HTR-8/SVneo (cell line): ENCODE results near the gene MIGA1.
A peak's percentile ranks its signal among the peaks of the same experiment; 100 is the strongest.

Source experiments
- DNase-seq: peaks from one replicate; pipeline ENCODE4 v3.0.0; 2011; ENCODE audit warnings: low spot score, mixed read lengths; ENCODE audit not compliant: insufficient read length
- FAIRE-seq: peaks from 2 replicates; lab custom pipeline; 2011; peaks lifted over from hg19 to GRCh38; lab: Jason Lieb, UNC

Gene MIGA1

DNA sequence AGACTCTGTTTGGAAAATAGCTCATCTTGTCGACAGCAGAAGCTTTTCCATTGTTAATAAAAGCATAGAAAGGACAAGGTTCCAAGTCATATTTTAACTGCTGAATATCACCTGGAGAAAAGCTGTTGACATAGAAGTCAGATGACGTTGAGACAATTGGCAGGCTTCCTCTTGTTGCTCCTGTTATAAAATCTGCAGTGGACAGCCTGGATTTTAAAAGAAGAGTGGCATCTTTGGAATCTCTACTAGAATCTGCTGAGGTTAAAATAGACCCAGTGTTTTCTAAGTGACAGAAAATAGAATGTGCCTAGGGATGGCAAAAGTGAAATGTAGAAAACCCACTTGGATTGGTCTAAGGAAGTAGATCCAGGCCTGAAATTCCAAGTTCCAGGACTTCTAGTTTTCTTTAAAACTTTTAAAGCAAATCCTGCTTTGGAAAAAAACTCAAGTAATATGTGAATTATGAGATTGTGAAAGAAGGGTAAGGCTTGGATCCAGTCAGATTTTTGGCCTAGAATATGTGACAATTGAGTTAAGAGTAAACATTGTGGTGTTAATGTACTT, 55.4 kb downstream of the MIGA1 start:
- peak; percentile 10 for DNase-seq
- no peak for FAIRE-seq

DNA sequence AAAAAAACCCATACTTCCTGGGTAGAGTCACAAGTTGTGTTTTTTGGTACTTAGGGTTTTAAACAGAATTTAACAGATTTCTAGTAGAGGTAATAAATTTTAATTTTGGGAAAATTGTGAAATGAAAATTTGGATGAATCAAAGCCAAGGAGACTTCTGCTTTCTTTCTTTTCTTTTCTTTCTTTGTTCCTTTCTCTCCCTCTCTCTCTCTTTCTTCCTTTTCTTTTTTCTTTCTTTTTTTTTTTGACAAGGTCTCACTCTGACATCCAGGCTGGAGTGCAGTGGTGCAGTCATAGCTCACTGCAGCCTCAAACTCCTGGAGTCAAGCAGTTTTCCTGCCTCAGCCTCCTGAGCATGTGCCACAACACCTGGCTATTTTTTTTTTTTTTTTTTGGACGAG, 62.1 kb downstream of the MIGA1 start:
- FAIRE-seq (no peak), DNase-seq (no peak)

DNA sequence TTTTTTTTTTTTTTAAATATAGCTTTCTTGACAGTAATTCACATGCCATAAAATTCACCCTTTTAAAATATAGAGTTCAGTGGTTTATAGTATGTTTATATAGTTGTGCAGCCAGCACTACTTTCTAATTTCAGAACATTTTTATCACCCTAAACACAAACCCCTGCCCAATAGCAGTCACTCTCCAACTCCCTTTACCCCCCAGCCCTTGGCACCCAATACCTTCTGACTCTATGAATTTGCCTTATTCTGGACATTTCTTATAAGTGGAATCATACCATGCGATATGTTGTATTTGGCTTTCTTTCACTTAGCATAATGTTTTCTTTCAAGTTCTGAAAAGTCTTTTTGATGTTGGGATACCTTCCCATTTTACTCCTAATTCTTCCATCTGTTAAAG, 66.5 kb downstream of the MIGA1 start:
- DNase-seq: no peak
- FAIRE-seq: no peak

DNA sequence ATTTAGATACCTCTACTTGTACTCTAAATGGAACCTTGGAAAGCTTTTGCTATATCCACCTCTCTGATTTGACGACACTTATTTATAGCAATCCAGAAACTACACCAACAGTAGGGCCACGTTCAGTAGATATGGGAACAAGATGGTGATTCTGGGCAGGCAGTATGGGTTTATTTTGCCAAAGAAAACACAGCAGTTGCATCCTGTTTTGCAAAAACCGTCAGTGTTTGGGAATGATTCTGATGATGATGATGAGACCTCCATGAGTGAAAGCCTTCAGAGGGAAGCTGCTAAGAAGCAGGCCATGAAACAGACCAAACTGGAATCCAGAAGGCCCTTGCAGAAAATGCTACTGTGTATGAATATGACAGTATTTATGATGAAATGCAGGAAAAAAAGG, 67.5 kb downstream of the MIGA1 start:
- DNase-seq: no peak
- no peak for FAIRE-seq

DNA sequence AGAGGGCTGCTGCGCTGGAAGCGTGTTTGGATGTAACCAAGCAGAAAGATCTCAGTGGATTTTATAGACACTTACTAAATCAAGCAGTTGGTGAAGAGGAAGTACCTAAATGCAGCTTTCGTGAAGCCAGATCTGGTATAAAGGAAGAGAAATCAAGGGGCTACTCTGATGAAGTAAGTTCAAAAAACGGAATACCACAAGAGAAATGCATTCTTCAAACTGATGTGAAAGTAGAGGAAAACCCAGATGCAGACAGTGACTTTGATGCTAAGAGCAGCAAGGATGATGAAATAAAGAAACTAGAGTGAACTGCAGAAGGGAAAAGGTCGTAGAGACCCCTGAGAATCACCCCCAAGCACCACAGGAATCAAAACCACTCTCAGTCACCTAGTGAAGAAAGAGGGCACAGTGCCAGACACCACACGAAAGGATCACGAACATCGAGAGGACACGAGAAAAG, 68.2 kb downstream of the MIGA1 start:
- DNase-seq: no peak
- FAIRE-seq: no peak

DNA sequence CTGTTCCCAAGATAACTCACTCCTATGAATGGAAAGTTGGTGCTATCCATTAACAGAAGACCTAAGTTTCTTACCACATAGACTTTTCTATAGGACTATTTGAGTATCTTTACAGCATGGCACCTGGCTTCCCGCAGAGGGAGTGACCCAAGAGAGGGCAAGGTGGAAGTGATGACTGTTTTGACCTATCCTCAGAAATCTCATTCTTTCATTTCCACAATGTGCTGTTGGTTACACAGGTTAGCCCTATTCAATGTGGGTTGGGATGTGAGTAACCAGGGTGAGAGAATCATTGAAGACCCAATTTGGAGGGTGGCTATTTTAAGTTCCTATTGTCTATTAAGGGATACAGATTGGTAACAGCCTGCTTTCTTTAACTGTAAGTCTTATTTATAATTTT, 70.6 kb downstream of the MIGA1 start:
- FAIRE-seq (no peak), DNase-seq (no peak)

DNA sequence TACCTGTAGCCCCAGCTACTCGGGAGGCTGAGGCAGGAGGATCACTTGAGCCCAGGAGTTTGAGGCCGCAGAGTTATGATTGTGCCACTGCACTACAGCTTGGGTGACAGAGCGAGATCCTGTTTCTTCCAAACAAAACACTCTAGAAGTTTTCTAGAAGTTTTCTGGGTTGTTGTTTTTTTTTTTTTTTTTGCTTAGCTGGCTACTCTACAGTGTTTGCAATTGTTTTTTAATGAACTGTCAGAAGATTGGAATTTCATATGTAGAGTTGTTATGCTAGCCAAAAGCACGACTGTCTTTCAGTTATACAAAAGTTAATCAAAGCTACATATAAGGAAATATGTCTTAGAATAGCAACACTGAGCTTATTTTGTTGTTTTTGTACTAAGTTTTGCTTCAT, 78.1 kb downstream of the MIGA1 start:
- DNase-seq (no peak), FAIRE-seq (no peak)

DNA sequence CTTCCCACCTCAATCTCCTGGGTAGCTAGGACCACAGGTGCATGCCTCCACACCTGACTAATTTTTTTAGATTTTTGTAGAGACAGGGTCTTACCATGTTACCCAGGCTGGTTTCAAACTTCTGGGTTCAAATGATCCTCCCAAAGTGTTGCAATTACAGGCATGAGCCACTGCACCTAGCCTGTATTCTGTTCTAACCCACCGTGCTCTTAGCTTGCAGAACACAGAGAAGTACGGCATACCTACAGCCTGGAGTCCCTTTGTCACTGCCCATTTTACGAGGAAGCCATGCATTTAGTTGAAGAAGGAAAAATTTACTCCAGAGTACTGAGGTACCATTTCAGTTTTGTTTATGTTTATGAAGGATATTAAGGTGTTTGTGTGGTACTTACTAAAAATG, 79.3 kb downstream of the MIGA1 start:
- FAIRE-seq (no peak), DNase-seq (no peak)

DNA sequence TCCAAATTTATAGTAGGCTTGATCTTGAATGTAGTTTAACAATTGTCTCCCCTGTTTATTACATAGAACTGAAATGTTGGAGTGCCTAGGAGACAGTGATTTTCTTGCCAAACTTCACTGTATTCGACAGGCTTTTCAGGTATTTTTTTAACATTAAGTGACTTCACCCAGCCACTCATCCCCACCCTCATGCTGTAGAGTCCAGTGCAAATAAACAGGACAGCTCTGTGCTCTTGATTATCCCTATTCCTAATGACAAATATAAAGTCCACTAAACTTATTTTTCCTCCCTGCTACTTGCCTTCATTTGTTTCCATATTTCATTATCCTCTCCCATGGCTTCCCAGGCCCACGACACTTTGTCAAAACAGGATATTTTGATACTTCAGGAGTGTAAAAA, 79.8 kb downstream of the MIGA1 start:
- no peak for FAIRE-seq

DNA sequence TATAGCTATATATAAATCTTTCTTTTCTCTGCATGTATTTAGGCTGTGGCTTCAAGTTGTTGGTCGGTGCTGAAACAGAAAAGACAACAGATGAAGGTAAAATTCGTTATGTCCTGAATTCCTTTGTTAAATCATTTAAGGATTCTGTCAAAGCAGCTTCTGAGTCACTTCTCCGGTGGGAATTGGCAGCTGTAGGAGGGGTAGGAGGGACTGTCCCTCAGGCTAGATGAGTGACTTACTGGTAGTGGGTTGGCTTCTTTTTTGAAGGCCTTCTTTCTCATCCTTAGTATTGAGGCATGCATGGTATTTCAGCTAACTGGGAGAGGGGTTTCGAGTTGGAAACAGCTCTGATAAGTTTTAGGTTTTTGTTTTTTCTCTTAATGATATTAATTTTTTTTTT, 86.8 kb downstream of the MIGA1 start:
- FAIRE-seq: no peak
- DNase-seq: peak; percentile 42

More for the DNA sequence above, 79.8 kb downstream of the MIGA1 start:
- no peak for DNase-seq

DNA sequence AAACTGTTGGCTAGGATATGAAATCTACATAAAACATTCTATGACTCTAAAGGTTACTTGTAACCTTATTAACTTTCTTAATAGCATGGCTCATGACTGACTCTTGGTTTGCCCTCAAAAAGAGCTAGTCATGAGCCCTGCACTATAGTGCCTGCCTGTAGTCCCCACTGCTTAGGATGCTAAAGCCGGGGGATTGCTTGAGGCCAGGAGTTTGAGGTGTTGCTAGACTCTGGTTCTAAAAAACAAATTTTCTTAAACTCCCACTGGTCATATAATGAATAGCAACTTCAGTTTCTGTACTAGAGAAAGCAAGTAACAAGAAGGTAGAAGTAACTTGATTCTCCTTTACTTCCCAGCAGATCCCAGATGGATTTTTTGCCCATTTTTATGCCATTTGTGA, 93.2 kb downstream of the MIGA1 start:
- FAIRE-seq (no peak), DNase-seq (no peak)

DNA sequence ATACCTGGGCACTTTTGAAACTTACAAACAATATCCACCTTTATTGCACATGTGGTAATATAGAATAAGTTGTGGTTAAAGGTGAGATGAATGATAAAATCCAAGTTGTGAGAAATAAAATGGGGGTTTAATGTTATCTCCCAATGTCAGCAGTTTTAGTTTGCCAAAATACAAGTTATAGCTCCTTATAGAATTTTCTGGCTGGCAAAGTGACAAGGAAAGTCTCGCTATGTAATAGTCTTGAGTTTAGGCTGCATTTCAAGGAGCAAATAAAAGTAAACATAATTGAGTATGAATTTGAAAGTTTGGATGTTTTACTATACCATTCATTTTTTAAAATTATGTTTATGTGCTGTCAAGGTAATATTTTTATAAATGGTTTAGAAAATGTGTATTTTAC, 94.0 kb downstream of the MIGA1 start:
- no peak for FAIRE-seq
- no peak for DNase-seq

DNA sequence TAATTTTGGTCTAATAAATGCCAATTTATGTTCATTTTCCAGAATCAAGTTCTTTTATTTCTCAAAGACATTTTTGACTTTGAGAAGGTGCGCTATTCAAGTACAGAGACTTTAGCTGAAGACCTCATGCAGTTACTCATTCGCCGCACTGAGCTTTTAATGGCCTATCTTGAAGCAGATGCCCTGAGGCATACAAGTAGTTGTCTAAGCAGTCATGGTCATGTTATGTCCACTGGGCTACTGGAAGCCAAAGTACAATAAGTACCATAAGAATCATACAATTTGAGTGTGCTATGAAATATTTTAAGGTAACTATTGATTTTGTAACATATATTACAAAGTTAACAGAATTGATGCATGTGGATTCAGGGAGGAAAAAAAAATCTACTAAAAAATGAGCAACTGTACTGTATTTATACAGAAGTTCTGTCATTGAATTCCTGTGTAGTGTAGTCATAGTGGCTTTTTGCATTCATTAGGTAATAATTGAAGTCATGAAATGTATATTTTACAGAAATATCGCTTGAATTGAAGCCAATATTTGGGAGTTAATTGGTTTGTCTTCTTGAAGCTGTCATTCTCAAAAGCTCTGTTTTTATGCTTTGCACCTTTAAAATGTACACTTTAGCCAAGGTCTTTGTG, 95.5 kb downstream of the MIGA1 start:
- FAIRE-seq (peak; percentile 57), DNase-seq (peak; percentile 48)

DNA sequence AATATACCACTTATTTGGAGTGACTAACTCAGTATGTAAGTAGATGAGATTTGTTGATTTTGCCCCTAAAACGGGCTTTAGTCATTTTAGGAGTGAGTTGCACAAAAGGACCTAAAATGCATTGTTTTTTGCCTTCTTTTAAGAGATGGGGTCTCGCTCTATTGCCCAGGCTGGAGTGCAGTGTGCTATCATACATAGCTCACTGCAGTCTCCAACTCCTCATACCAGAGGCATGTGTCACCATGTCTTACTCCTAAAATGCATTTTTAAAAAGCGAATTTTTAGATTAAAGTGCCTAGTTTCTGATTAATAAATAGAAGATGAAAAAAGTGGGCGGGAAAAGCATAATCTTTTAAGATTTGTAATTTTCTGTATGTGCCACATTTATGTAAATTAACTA, 97.4 kb downstream of the MIGA1 start:
- FAIRE-seq (no peak), DNase-seq (no peak)

DNA sequence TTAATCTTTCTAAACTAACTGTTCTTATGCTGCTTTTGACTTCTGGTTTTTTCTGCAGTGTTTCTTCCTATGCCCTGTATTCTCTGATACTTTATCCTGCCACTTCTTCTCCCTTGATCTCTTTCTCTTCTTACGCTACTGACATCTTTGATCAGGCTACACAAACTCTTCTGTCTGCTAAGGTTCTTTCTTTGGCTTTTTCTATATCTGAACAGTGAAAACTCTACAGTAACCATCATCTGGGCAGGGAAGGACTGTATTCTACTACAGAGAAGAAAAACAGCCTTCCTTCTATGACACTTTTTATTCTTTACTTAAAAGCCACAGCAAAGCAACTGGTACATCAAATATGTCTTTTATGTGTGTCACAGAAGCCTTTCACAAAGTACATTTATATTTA, 101.6 kb downstream of the MIGA1 start:
- no peak for FAIRE-seq
- DNase-seq: no peak

DNA sequence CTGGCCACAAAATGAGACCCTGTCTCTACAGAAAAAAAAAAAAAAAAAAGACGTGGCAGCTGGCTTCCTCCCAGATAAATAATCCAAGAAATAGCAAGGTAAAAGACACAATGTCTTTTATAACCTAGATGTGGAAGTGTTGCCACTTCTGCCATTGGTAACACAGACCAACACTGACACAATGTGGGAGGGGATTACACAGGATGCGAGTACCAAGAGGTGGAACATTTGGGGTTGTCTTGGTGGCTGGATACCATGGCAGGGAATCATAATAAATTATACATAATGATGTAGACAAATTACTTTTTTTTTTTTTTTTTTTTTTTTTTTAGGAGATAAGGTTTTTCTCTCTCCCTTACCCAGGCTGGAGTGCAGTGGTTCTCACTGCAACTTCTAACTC, 103.0 kb downstream of the MIGA1 start:
- DNase-seq (no peak), FAIRE-seq (no peak)

DNA sequence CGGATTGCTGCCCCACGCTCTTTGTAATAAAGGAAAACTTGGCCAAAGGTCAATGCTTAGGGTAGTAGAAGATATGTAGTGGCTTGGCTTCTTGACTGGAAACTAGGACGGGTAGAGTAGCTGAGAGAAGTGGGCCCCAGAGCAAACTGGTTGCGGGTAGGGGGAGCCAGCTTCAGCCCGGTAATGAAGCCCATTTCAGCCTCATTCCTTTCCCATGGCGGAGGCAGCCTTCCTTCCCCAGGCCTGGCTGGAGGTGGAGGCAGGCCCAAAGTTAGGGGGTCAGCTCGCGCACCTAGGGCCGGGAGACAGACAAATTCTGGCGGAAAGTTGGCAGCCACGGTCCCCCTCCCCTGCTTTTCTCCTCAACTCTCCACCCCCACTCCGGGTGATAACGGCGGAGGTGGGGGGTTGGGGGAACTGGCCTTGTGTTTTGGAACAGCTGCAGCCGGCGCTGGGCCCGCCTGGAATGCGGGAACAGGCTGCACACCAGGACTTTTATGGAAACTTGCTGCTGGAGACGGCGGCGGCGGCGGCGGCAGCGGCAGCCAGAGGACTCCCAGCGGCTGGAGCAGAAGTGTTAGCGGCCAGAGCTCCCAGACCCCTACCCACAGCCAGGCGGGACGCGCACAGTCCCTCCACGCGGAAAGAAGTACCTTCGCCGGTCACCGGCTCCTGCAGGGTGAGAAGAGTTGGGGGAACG, 108.8 kb downstream of the MIGA1 start, which contains the start of gene NEXN:
TSS of gene NEXN (plus strand) at position 544 of the 700 bp plus-strand sequence. CDS start 27,483 bp downstream, outside the sequence.
- FAIRE-seq (no peak), DNase-seq (peak; percentile 32)

DNA sequence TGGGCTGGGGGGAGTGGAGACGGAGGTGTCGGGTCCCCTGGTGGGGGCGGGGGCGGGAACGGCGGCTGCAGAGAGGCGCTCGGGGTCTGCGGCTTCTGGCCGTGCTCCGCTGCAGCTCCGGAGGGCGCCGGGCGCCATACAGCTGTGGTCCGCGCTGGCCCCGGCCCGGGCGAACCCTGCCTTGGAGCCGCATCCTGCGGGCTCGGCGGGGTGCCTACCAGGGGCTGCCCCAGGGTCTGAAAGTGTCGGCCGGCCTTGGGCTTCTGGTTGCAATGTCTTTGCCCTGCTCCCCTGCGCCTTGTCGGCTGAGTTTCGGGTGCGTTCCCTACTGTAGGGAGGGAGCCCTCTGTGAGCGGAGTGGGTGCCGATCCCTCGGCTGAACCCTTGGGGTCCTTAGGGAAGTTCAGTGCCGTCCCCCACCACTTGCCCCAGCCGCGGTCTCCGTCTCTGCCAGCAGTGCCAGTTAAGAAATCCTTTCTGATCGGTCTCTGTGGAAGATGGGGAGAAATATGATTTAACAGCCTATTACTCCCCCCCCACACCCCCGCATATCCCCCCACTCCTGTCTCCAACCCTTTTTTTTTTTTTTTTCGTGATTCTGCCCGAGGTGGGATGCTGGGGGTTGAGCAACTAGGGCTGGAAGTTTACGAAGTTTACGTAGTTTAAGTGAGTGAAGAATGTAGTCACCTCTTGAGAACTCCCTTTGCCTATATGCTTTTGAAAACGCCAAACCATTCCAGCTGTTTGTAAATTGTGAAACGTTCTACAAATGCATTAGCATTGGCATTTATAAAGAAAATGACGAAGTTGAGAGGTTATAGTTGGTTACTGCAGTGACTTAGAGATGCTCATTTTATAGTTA, 109.6 kb downstream of the MIGA1 start:
- FAIRE-seq: peak; percentile 23

DNA sequence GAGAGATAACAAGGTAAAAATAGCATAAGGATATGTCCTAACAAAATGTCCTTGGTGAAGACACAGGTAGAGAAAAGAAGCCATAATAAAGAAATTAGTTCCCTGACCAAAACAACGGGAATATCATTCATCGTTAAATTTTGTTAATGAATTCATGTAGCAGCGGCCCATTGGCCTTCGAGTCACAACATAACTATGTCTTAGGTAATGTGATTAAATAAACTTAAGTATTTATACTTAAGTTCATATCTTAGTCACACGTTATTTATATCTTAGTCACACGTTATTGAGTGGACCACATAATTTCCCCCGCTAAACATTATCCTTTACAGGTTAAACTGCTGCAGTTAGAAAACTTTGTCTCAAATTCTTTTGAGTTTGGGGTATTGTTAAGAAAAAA, 110.2 kb downstream of the MIGA1 start:
- FAIRE-seq (no peak), DNase-seq (peak; percentile 7)

More for the DNA sequence above, 109.6 kb downstream of the MIGA1 start:
- peak; percentile 29 for DNase-seq

DNA sequence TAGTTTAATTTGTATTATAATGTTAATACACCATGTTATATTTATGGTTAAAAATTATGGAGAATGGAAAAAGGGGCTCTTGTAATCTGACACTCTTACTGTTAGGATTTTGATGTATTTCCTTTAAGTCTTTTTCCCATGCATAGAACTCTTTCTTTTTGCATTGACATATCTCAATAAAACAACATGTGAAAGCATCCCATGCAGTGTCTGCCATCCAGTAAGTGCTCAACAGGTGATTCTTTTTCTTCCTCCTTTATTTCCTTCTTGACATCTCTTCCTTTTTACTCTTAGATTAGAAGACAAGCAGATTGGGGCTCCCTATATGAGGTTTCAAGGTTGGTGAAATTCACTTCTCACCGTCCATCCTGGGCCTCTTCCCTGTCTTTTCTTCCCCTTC, 111.8 kb downstream of the MIGA1 start:
- FAIRE-seq (no peak), DNase-seq (no peak)
